IPS DF 19.7 (cell line): ENCODE results near the gene KLK4.

Source experiments
- DNase-seq: peaks from one replicate; pipeline ENCODE4 v3.0.0-alpha.2; 2013; ENCODE audit warnings: low read depth, low spot score

KLK4 gene, protein sequence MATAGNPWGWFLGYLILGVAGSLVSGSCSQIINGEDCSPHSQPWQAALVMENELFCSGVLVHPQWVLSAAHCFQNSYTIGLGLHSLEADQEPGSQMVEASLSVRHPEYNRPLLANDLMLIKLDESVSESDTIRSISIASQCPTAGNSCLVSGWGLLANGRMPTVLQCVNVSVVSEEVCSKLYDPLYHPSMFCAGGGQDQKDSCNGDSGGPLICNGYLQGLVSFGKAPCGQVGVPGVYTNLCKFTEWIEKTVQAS

DNA sequence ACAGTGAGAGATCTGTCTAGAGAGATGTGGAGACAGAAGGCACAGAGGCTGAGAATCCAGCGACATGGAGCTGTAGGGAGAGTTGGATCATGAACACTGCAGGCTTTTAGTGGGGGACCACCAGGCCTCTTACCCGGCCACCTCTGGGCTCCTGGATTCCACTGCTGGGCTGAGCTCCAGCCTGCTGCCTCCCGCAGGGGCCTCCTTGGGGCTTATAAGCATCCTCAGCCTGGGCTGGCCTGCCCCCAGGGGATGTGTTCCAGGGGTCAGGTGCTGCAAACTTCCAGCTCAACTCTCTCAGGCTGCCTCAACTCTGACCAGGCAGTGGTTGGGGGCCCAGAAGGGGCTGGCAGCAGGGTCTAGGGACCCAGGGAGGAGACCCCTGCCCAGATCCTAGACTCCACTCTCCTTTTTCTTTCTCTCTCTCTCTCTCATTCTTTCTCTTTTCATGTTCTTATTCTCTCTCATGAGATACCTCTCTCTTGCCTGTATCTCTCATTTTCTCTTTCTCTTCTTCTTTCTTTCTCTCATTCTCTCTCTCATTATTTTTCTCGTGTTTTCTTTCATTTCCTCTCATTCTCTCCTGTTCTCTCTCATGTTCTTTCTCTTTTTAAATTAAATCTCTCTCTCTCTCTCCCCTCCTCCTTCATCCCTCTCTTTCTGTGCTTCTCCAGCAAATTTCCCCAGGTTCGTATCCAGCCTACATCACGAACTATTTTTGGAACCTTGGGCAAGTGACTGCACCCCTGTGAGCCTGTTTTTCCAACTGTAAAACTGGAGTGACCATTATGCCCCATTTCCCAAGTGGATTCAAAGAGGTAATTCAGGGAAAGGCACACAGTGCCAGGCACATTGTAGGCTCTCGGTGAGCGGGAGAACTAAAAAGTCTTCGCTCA is at the start of gene KLK4:
Gene KLK4, minus strand, starts transcription at position 190 of the 896 bp plus-strand sequence. CDS start 657 bp downstream, outside the sequence.
- no peak for DNase-seq

DNA sequence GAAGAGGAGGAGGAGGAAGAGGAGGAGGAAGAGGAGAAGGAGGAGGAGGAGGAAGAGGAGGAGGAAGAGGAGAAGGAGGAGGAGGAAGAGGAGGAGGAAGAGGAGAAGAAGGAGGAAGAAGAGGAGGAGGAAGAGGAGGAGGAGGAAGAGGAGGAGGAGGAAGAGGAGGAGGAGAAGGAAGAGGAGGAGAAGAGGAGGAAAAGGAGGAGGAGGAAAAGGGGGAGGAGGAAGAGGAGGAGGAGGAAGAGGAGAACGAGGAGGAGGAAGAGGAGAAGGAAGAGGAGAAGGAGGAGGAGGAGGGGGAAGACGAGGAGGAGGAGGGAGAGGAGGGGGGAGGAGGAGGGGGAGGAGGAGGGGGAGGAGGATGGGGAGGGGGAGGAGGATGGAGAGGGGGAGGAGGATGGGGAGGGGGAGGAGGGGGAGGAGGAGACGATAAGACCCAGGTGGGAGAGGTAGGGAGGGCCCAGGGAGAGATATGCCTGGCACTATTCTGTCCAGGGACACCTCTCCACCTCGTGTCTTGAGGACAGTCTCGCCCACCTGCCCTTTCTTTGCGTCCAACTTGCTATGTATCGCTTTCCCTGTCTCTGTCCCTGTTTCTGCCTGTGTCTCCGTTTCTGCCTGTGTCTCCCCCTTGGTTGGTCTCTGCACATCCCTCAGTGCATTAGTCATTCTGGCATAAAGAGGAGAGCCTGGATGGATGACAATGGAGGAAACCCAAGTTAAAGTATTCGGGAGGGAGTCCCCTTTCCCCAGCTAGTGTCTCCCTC is 48.7 kb upstream of the KLK4 start:
- no peak for DNase-seq

DNA sequence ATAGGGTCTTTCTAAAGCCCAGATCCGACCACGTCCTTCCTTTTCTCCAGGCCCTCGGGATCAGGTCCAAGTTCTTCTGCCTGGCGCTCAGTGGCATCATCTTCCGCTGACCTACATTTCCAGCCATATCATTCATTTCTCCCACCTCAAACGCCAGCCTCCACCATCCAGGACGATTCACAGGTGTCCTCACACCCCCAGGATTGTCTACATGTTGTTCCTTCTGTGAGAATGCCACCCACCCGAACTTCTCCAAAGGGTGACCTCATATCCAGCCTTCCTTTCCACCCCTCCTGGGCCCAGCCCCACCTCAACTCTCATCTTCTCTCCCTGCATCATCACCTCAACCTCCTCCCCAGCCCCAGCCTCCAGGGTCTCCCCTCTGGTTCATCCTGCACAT is 46.4 kb upstream of the KLK4 start:
- no peak for DNase-seq

DNA sequence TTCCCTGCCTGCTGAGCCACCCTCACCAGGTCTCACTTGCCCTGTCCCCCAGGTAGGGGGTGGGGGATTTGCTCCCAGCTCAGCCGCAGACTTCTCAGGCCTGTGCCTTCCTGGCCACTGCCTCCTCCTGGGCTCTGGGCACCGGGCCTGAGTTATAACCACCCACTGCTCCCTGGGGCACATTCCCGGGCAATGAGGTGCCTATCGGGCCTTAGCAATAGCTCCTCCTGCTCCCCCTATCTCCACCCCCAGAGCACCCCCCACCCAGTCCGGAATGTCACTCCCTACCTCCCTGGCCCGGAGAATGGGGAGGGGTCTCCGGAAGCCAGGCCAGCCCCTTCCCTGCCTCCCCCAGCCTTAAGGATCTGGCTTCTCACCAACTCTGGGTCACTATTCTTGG is 41.7 kb upstream of the KLK4 start, which contains the start of gene KLK5:
Gene KLK5, minus strand, starts transcription at position 129 of the 400 bp plus-strand sequence. CDS start 381 bp downstream, outside the sequence.
- DNase-seq, result no peak

DNA sequence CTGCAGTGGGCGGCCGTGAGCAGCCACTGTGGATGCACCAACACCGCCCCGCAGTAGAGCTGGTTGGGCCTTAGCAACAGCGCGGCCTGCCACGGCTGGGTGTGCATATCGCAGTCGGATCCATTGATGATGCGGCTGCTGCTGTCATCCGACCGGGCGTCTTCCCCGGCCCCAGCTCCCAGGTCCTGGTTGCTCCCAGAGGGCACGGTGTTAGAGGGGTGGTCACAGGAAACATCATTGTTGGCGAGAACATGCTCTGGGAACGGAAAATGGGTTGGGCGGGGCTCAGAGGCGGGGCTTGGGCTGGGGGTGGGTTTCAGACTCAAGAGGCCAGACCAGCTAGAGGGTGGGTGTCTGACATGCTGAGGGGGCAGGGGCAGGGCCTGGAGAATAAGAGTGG is 38.7 kb upstream of the KLK4 start:
- DNase-seq, result no peak

DNA sequence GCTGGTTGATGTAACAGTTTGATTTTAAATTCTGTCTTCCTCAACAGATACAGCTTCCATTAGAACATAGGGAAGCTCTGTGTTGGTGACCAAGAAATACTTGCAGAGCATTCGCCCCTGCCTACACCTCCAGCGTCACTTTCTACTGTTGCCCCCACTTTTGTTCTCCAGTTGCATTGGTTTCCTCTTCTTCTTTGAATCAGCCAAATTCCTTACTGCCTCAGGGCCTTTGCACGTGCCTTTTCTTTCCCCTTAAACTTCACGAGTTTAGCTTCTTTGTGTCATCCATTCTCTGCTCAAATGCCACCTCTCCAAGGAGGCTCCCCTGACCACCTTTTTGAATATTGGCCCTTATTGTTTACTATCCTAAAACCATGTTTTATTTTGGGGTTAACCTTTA is 35.9 kb upstream of the KLK4 start:
- DNase-seq, result no peak

DNA sequence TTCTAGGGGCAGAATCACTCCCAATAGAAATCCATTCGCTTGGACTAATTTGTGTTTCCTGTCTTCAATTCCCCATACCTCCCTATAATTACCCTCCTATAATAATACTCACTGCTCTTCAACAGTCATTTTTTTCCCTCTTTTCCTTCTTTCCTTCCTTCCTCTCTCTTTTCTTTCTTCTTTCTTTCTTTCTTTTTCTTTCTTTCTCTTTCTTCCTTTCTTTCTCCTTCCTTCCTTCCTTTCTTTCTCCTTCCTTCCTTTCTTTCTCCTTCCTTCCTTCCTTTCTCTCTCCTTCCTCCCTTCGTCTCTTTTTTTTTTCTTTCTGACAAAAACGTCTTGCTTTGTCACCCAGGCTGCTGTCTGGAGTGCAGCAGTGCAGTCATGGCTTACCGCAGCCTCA is 33.6 kb upstream of the KLK4 start:
- DNase-seq, result no peak

DNA sequence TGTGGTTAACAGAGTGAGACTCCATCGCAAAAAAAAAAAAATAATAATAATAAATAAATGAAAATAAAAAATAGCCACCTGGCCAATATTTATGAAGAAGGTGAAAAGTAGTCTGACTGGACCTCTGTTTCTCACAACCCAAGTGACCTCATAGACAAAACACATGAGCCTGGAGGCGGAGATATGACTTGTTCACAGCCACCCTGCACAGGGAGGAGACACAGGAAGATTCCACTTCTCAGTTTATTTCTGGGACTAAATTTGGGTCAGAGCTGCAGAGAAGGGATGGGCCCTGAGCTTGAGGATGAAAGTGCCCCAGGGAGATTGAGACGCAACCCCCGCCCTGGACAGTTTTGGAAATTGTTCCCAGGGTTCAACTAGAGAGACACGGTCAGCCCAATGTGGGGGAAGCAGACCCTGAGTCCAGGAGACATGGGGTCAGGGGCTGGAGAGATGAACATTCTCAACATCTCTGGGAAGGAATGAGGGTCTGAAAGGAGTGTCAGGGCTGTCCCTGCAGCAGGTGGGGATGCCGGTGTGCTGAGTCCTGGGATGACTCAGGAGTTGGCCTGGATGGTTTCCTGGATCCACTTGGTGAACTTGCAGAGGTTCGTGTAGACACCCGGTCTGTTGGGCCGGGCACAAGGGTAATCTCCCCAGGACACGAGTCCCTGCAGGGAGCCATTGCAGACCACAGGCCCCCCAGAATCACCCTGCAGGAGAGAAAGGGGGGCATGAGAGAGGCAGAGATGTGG is 32.1 kb upstream of the KLK4 start:
- no peak for DNase-seq

DNA sequence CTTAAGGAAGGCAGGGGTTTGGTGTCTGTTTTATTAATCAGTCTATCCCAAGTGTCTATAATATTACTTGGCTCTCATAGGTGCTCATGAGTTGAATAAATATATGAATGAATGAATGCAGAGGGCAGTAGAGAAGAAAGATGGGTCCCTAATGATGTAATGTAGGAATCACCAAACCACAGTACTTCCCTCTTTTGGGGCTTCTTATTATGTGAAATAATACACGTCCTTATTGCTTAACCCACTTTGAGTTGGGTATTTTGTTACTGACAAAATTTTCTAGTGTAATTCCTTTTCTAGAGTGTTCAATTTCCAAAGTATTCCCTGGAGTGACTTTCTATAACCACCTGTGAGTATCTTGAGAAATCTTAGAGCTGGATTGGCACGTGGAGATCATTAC is 28.4 kb upstream of the KLK4 start:
- no peak for DNase-seq

DNA sequence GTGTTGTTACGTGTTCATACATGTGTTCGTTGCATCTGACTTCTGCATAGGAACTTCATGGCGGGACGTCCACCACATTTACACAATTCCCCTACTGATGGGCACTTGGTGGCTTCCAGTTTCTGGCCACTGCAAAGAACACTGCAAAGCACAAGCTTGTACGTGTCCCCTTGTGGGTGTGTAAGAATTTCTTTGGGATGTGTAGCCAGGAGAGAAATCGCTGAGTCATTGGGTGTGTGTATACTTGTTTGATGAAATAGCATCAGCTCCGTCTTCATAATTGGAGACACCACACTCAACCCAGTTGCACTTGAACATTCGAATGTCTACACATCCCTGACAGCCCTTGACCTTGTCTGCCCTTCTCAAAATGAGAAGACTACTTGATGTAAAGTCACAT is 22.4 kb upstream of the KLK4 start:
- no peak for DNase-seq

DNA sequence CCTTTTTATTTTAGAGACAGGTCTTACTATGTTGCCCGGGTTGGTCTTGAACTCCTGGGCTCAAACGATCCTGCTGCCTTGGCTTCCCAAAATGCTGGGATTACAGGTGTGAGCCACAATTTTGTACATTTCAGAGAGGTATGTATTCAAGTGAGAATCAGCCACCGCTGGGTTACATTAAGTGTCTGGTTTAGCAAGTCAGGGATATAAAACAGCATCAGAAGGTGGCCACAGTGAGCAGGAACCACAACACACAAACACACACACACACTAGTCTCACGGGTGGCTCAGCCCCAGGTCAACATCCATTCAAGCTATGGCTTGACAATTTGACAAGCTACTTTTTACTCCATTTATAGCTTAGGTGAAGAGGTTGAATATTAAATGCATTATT is 21.5 kb upstream of the KLK4 start:
- DNase-seq, result no peak

DNA sequence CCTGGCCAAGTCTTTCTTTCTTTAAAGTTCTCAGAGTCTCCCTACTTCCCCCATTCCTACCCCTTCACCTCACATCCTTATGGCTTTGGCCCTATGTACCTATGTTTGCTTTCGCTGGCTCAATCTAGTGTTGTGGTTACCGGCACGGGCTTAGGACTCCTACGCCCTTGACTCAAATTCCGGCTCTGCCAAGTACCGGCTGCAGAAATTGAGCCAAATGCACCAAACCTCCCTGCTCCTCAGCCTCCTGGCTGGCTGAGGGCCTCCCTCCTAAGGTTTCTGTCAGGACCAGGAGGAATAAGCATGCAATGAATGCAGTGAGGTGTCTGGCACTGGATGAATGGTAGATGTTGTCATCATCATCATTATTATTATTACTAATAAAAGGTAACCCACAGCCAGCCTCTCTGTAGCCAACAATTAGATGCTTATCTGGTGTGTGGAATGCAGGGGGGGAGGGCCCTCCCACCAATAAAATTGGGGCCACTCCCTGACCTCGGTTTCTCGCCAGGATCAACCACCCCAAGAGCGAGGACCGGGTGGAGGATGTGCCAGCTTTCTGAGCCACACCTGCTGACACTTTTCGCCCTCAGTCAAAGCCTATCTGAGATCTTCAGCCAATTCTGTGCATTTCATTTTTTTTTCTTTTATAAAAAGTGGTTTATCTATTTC is 21.0 kb upstream of the KLK4 start:
- no peak for DNase-seq

DNA sequence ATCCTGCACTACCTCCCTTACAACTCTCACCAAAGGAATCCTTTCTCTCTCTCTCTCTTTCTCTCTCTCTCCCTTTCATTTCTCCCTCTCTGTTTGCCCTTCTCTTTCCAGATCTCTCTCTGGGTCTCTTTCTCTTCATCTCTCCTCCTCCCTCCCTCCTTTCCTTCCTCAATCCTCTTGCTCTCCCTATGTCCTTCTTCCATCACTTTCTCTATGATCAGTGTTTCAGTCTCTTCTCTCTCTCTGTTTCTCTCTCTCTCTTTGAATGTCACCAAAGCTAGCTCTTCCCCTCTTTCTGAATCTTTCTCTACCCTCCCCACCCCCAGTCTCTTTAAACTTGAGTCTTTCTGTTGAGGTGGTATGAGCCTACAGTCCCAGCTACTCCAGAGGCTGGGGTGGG is 19.8 kb upstream of the KLK4 start:
- no peak for DNase-seq

DNA sequence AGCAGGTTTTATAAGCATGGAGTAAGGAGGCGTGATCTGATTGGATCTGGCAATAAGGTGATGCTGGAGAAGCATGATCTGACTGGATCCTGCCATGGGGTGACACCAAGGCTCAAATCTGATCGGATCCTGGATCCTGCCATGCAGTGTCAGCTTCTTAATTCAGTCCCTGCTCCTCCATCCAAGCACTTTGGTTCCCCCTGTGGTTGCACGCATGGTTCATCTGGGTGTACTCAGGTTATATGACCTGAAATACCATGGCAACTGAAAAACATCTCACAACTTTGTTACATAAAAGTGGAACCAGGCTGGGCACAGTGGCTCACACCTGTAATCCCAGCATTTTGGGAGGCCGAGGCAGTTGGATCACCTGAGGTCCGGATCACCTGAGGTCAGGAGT is 17.6 kb upstream of the KLK4 start:
- no peak for DNase-seq

DNA sequence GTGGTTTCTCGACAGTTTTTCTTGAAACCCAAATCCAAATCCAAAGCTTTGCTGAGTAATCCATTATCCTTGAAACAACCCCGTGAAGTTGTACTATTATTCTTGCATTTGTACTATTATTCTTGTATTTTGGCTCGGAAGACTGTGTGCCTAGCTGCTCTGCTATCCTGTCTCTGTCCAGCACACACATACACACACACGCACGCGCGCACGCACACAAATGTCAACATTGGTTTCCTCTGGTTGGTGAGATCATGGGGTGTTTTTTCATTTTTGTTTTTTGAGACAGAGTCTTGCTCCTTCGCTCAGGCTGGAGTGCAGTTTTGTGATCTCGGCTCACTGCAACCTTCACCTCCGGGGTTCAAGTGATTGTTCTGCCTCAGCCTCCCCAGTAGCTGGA is 14.9 kb upstream of the KLK4 start:
- DNase-seq, result no peak

DNA sequence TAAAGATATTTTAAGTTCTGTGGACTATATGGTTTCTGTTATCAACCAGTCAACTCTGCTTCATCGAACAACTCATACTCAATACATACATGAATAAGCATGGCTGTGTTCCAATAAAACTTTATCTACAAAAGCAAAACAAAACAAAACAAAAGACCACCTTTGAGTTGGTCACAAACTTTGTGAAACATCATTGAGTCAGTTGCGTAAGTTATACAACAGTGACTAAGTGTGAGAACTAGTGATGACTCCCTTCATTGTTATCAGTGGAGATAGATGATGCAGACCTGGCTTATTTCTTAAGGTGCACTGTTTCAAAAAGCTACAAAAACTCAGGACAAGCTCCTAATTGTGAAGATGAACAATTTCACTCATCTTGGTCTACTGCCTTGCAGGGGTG is 14.5 kb upstream of the KLK4 start:
- DNase-seq, result no peak

DNA sequence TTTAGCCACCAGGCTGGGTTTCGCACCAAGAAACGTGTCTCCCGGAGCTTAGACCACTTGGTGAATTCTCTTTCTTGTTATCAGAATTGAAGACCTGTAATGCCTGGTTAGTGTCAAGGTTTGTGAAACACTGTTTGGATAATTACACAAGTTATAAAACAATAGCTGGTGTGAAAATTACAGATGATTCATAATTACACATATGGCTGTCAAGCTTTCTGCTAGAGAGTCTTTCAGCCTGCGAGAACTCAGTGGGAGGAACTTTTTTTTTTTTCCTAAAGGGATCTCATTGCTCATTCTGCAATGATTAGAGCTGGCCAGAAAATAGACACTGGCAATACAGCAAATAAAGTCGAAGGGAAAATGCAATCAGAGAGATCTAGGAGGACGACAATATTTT is 13.4 kb upstream of the KLK4 start:
- DNase-seq, result no peak

DNA sequence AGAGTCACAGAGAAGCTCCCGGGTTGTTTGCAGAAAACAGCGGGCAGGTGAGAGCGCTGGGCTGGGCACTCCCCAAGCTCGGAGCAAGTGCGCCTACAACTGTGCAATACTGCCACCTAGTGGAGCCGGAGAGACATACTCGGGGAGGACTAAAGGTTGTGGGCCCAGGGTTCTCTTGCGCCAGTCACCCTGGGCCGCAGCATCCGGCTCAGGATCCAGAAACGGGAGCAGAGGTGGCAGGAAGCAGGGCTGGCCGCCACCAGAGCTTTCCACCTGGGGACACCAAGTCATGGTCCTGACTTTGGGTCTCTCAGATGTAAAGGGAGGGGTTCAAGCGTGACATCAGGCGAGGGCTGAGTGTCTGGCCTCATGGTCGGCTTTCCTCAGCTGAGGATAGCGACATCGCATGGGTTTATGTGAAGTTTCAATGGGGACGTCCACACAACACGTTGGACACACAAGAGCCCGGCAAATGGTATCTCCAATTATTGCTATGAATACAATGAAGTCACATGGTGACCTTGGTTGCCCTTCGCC is 11.2 kb upstream of the KLK4 start:
- peak; percentile 78 for DNase-seq

DNA sequence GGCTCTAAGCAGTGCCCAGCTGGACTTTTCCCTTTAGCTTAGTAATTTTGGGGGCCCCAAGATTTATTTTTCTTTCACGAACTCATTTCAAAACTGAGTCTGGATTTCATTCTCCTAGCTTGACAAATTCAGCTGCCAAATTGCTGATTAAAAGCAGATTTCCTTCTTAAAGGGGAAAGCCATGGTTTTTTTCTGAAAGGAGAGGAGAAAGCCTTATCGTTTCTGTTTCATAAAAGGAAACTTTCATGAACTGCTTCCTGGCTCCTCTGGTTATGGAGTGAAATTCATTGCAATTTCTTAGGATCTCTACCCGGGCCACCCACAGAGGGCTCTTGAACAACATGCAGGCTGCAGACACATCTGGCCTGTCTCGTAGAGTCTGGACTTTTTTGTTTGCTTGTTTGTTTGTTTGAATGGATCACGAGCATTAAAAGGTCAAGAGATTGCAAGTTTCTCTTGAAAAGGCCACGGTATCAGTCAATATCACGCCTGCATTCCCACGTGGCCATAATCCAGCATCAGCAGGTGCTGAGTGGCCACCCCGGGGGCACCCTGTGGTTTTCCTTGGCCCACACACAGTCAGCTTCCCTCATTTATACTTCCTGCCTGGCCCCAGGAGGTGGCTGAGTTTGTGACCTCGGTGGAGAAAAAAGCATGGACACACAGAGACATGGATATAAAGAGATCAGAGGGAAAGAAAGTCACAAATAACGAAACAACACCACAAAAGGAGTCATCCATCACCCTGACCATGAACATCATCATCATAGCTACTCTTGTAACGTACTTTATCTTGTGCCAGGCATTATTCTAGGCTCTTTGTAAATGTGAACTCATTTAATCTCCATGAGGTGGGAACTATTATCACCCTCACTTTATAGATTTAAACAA is 10.5 kb upstream of the KLK4 start:
- no peak for DNase-seq

DNA sequence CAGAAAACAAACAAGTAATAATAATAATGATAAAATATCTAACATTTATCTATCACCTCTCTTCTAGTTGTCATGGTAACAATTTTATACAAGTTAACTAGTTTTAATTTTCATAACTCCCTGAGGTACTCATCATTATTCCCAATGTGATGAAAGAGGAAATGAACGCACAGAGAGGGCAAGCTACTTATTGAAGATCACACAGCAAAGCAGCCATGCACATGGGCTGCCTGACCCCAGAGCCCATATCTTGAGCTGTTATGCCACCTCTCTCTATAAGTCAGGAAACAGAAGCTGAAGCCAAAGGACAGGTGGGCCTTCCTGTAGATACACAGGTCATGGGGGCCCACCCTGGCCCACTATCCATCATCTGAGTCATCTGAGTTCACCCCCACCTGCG is 4.9 kb upstream of the KLK4 start:
- DNase-seq, result no peak
